CMK (cell line): ENCODE data around the gene SEC11A.
"Not testable (repeated sequence)": the region's sequence is repeated elsewhere in the genome, so short reads cannot be mapped to it uniquely, and the experiment has no call there.

Experiments
- DNase-seq: peaks from one replicate; pipeline ENCODE4 v3.0.0-alpha.2; 2010; ENCODE audit warnings: low read depth

Gene SEC11A

DNA sequence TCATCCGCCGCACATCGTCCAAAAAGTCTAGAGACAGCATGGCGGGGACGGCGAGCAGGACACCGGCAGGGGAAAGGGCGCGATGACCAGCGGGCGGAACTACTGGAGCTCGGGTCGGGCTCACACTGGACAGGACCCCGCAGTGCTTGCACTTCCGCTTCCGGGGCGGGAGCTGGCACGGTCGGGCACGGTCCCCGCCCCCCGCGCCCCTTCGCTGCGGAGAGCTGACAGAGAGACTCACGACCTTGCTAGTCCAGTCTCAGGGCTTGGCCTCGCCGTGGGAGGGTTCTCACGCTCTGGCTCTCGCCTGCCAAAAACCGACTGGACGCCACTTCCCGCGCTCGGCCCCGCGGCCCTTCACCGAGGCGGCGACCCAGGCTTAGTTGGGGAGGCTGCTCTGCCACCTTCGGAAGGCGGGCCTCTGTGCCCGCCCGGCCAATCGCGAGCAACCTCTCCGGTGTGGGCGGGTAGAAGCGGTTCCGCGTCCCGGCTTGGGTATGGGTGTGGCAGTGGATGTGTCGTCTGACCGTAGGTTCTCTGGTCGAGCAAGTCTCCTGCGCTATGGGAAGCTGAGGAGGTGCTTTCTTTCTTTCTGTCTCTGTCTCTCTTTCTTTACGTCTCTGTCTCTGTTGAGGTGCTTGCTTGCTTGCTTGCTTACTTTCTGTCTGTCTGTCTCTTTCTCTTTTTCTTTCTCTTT lies at the start of gene SEC11A:
Gene SEC11A, minus strand, starts transcription at position 104 of the 697 bp plus-strand sequence. Its CDS starts 64 bp downstream, at position 40.
- peak; percentile 88 for DNase-seq

DNA sequence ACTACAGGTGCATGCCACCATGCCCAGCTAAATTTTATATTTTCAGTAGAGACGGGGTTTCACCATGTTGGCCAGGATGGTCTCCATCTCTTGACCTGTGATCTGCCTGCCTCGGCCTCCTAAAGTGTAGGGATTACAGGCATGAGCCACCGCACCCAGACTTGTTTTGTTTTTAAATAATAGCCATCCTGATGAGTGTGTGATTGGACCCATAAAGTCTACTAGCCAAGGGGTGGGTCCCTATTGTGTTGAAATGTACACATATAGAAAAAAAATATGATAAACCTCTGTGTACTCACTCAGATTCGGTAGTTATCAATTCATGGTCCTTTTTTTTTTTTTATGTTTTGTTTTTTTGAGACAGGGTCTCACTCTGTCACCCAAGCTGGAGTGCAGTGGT lies 49.7 kb upstream of the SEC11A start:
- DNase-seq: no peak

DNA sequence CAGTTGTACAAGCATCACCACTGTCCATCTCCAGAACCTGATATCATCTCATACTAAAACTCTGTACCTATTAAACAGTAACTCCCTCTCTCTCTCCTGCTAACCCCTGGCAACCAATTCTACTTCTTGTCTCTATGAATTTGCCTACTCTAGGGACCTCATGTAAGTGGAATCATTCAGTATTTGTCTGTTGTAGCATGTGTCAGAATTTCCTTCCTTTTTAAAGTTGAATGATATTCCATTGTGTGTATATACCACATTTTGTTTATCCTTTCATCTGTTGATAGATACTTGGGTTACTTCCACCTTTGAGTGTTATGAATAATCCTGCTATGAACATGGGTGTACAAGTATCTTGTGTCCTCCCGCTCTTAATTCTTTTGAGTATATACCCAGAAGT lies 49.0 kb upstream of the SEC11A start:
- no peak for DNase-seq

DNA sequence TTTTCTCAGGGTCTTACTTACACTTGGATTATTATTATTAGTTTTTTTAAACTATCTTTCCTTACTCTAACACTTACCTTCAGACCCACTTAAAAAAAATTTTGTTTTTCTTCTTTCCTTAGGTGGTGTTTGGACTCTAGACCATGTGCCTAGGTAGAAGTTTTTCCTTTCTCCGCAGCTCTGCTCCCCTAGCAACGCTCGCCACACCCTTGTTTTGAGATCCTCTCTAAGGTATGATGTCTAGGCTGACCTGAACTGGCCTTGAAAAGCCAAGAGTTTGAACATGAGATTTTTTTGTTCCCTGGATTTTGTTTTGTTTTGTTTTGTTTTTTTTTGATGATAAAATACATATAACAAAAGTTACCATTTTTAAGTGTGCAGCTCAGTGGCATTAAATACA lies 48.6 kb upstream of the SEC11A start:
- DNase-seq: no peak

DNA sequence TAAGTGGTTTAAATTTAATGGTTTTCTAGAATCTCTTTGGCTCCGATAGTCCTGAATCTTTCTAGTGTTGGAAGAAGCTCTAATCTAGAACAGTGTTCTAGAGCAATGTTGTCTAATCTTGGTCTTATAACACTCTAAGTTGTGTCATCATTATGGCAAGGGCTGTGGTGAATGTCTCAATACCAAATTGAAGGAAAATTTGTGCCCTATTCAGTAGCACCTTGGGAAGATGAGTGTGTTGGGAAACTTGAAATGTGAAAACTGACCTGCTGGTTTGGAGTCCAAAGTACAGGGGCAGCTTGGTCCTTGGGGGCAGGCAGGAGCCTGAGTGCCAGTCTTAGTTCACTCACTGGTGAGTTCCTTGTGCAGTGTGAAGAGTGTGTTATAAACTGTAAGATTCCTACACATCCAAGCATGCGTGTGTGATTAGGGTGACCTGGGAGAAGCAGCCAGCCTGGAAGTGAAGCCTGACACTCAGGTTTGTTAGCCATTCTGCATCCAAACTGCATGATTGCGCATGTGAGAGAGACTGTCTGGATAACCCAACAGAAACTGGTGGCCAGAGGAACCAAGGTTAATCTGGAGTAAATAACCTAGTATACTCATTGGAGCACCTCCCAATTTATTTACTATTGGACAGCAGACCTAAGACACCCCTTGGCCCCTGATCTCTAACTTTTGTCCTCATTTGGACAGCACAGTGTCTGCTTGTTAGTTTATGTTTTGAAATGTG lies 47.1 kb upstream of the SEC11A start:
- no peak for DNase-seq

DNA sequence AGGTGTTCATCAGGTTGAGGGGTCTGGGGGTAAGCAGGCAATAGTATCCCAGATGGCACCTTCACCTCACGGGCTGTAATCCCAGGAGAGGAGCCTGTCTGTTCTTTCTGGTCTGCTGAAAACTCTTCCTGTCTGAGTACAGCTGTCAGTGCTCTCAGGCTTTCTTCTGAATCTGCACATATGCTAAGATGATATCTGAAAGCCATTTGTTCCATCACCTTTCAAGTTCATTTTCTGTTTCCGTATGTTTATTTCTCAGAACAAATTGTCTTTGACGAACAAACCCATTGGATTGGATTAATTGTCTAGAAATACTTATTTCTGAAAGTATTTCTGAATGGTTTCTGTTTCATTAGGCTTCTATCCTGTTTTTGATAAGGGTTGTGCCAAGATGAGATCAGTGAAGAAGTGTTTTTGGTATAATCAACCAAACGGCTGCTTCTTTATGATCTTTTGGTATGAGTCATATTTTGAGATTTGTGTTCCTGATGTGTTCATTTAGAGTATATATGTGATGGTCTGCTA lies 45.7 kb upstream of the SEC11A start:
- DNase-seq: no peak

DNA sequence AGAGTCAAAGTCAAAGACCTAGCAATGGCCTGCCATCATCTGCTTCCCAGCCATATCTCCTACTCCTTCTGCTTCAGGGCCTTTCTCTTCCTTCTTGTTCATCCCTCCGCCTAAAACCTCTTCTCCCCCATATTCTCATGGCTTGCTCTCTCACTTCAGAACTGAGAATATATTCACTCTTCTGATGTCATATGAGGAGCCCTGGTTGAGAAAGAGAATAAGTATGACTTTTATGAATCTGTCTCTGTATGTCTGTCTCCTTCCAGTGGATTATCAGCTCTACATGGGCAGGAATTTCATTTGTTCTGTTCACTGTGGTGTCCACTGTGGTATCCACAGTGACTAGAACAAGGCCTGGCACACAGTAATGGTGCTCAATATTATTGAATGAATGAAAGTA lies 44.3 kb upstream of the SEC11A start:
- no peak for DNase-seq

DNA sequence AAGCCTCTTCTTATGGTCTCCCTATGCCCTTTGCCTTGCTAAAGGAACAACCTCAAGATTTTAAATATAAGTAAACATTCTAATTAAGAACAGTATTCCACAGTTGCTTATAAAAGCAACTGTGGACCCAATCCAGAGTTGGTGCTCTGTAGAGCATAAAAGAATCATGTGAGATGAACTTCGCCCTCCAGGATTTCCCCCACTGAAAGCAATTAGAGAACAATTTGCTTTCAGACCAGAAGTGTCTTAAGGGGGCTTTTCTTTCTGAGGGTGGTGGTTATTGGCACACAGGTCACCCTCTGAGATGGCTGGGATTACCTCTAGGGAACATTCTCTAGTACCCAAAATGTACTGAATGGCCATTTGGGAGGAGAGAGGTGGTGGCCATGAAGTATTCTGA lies 43.1 kb upstream of the SEC11A start:
- no peak for DNase-seq

DNA sequence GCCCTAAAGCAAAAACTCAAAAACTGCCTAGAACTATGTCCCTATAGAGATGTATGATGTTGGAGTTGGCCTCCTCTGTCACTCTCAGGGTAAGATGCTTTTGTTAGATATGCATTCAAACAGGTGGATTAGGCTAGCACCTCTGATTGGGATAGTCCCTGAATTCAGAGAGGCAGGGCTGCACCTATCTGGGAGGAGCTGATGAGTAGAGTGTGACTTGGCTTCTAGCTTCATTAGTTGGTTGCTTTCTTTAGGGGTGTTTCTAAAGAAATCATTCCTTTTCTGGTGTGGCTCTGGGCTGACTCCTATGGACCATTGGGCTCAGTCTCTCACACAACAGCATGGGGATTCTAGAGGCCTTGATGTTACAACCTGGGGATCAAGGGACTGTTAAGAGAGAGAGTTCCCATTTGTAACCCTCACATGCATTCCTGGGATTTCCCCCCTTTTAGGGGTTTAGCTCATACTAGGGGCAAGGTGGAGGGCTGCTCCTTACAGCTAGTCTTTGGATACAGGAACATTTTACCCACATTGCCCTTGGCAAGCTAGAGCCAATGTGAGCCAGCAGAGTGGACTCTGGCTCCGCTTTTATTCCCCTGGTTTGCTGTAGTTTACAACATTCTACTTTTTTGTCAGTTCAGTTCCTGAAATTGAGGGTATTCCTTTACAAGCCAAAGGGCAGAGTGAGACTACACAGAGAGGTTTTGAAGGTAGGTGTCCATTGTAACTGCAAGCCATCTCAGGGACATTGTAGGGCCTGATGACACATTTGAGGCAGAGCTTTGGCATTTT lies 40.0 kb upstream of the SEC11A start:
- no peak for DNase-seq

DNA sequence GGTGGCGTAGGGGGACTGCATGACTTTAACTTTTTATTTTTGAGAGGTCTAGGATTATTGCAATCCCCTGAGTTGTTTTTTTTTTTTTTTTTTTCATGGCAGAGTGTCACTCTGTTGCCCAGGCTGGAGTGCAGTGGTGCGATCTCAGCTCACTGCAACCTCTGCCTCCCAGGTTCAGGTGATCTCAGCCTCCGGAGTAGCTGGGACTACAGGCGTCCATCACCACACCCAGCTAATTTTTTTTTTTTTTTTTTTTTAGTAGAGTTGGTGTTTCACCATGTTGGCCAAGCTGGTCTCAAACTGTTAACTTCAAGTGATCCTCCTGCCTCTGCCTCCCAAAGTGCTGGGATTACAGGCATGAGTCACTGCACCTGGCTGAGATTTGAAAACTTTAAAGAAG lies 39.0 kb upstream of the SEC11A start:
- not testable (repeated sequence) for DNase-seq

DNA sequence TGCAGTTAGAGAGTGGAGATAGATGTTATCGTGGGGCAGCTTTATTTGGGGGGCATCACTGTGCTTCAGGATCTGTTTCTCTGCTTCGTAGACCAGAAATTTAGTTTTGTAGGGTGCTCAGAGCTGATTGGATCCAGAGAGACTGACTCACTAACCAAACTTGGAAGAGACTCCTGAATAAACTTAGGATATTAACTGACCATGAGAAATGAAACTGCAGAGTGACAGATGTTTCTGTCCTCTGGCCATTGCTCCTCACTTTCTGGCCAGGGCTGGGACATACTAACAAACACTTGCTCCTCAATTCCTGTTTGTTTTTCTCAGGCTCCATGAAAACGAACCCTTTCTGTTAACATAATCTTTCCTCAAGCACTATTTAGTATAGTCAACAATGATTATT lies 36.8 kb upstream of the SEC11A start:
- DNase-seq: no peak

DNA sequence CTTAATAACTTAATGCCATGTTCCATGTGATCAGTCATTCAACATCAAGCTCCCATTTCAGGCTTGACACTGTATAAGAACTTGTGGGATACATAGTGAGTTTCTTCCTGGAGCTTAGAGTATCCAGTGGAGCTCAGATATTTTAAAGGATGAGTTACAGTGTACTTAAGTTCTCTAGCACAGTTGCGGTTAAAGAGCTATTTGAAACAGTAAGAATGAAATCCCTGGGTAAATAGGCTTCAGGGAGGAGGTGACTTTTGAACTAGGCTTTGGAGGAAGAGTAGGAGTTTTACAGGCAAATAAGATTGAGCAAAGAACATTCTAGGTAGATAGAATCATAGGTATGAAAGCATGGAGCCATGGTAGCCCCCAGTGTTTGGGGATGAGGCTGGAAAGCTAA lies 36.3 kb upstream of the SEC11A start:
- DNase-seq: no peak

DNA sequence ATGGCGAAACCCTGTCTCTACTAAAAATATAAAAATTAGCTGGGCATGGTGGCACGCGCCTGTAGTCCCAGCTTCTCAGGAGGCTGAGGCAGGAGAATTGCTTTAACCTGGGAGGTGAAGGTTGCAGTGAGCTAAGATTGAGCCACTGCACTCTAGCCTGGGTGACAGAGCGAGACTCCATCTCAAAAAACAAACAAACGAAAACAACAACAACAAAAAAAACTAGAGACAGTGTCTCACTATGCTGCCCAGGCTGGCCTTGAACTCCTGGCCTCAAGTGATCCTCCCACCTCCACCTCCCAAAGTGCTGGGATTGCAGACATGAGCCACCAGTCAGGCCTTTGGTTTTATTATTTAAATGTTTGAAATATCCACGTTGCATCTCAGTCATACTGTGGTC lies 35.8 kb upstream of the SEC11A start:
- DNase-seq: not testable (repeated sequence)

DNA sequence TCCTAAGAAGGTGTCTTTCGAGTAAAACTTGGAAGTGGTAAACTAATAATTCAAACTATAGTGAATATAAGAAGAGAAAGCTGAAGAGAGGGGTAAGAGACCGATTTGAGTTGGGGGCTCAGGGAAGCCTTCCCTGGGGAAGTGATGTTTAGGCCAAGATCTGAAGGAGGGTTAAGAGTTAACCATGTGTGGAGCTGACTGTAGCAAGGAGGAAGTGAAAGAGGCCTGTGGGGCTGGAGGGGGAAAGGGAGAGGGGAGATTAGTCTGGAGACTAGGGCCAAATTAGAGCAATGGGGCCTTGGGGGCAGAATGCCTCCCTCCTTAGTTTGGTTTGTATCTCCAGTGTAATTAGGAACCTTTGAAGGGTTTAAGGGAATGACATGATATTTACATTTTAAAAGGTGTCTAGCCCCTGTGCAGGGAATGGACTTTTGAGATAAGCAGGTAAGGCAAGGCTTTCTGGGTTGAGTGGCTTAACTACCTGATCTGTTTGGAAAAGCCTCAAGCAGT lies 34.7 kb upstream of the SEC11A start:
- peak; percentile 27 for DNase-seq

DNA sequence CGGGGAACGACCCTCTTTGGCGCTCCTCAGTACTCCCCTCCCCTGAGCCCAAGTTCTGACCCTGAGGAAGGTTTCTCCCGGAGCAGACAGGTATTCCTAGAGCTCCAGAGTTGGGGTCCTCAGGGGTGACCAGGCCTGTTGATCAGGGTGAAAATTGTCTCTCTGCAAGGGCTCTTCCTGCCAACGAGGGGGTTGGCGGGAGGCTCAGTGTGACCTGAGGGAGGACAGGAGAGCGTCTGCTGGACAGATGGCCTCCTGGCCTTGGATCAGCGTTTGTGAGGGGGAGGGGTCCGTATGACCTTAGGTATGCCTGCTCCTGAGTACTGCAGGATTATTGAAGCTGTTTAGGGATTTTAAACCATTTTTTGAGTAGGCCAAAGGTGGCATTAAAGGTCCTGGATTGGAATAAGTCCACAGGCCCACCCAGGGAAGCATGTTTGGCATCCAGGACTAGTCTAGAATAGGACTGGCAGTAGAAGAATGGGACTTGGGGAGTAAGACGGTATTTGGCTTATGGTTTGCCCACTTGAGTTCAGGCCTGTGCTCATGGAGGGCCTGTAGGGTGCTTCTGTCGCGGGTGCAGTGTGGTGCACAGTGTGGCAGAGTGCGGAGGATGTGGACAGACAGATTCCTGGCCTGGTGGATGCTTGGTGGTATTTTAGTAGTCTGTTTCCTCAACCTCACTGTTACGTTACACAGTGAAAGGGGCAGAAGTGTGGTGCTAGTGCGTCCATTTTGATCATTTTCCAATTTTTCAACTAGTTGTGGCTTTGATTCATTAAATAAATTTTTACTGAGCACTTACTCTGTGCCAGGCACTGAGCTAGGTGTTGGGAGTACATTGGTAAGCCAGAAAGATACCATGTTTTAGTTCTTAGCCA lies 33.4 kb upstream of the SEC11A start:
- DNase-seq: peak; percentile 48

DNA sequence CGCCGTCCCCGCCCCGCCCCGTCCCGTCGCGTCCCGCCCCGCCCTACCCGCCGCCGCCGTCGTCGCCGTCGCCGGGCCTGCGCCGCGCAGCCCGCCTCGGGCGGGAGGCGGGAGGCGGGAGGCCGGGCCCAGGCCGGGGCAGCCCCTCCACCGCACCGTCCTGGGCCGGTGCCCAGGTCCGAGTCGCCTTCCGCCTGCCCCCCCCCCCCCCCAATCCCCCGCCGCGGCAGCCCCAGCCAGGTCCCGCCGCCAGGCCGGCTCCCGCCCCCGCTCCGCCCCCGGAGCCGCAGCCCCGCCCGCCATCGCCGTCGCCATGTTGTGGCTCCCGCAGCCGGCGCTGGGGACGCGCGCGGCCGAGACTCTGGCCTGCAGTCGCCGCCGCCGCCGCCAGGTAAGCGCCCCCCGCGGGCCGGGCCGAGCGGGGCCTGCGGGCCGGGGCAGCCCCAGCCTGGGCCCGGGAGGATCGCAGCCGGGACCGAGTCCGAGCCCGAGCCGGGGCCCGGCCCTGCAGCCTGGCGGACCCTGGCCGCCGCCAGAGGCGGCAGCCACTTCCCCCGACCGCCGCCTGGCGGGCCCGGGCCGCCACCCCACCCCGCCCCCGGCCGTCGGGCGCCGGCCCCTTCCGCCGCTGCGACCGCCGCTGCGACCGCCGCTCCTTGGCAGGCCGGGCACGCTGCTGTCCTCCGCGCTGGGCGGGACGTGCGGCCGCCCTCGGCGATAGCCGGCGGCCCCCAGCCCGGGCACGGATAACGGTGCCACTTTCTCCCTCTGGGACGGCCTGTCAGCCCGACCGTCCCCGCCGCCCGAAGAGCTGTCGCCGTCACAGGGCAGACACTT lies 32.6 kb upstream of the SEC11A start, which contains the start of gene ZNF592:
Gene ZNF592, plus strand, starts transcription at position 319 of the 837 bp plus-strand sequence. CDS start 34,084 bp downstream, outside the sequence.
- peak; percentile 54 for DNase-seq

DNA sequence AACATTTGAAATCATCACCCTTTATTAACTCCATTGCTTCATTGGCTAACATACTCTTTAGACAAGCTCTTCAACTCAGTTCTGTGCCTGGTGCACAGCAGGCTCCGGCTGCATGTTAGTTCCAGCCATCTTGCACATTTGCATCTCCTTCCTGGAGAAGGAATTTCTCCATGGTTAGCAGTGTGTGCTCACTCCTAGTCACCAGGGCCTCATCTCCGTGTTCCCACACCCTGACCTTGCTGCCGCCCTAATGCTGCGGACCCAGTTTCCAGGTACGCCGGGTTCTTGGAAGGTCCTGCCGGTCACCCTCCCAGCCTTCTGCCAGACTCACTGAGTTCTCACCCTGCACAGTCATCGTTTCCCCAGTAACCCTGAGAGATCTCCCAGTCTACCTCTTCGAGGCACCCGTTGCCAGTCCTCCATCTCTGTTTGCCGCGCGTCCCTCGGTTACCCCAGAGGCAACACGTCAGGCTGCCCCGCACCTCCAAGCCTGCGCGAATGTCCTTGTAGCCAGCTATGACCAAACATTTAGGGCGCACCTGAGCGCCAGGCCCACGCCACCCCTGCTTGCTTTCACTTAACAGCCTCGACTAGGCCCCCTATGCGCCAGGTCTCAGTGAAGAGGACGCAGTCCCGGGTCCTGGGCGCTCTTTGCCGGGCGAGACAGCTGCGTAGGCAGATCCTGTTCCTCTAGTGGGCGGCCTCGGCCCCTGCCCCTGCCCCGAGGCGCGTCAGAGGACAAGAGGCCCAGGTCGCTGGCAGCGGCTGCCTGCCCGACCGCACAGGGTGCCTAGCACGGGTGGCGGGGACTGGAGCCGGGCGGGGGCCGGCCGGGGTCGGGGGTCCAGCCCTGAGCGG lies 31.7 kb upstream of the SEC11A start:
- peak; percentile 55 for DNase-seq

DNA sequence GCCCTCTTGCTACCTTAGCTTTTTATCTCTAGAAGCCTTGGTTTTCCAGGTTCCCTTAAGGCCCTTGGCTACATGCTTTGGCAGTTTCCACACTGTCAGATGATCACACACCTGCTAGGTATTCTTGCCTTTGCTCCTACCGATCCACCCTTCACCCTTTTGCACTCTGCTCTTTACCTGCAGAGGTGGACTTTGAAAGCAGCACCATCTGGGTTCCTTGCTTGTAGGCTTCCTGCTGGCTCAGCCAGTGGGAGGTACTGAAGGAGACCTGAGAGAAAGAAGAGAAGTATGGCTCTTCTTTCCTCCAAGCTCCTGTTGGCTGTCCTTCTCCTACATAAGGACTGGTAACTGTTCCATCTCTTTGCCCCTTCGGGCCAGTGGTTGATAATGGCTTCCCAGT lies 25.2 kb upstream of the SEC11A start:
- DNase-seq: no peak

DNA sequence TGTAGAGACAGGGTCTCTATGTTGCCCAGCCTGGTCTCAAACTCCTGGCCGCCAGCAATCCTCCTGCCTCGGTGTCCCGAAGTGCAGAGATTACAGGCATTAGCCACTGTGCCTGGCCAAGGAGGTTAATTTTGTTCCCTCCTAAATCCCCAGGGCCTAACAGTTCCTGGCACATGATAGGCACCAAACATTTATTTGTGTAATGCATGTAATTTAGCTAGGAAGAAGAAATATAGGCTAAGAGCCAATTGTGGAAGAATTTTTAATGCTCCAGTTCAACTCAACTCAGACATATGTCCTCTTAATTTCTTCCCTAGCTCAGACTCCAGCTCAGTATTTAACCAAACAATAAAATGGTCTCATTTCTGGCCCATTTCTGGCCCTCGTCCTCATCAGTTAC lies 24.8 kb upstream of the SEC11A start:
- DNase-seq: no peak
